Loucy (cell line): ENCODE measurements around the gene CALCR.

Experiments
- H2AFZ ChIP-seq: fragments of 200-600 bp; sonication (generic); 2 replicates; pipeline ENCODE4 v1.6.0; 2016; ENCODE audit warnings: antibody characterized with exemption, mild to moderate bottlenecking, low read length, moderate library complexity
- H3F3A ChIP-seq: fragments of 200-600 bp; 2 replicates; pipeline ENCODE4 v1.6.0; 2016; ENCODE audit warnings: antibody characterized with exemption, low read depth, mild to moderate bottlenecking
- H3K27me3 ChIP-seq: fragments of 200-600 bp; sonication (generic); 2 replicates; pipeline ENCODE4 v1.6.1; 2014; ENCODE audit warnings: low read length, mild to moderate bottlenecking; ENCODE audit not compliant: insufficient read depth, poor library complexity, severe bottlenecking
- H3K36me3 ChIP-seq: fragments of 200-600 bp; sonication (generic); 2 replicates; pipeline ENCODE4 v1.6.1; 2016; ENCODE audit warnings: low read length; ENCODE audit not compliant: insufficient read depth
- H3K4me1 ChIP-seq: fragments of 200-600 bp; sonication (generic); 2 replicates; pipeline ENCODE4 v1.5.1; 2014; ENCODE audit warnings: low read length, mild to moderate bottlenecking; ENCODE audit not compliant: insufficient read depth, poor library complexity, severe bottlenecking
- H3K4me2 ChIP-seq: fragments of 200-600 bp; sonication (generic); 2 replicates; pipeline ENCODE4 v1.6.0; 2014; ENCODE audit warnings: antibody characterized with exemption, low read length, low read depth, mild to moderate bottlenecking; ENCODE audit not compliant: poor library complexity, severe bottlenecking
- H3K4me3 ChIP-seq: fragments of 200-600 bp; sonication (generic); 2 replicates; pipeline ENCODE4 v1.5.1; 2014; ENCODE audit warnings: low read length, mild to moderate bottlenecking, mixed read lengths; ENCODE audit not compliant: poor library complexity, severe bottlenecking
- H3K79me2 ChIP-seq: fragments of 200-600 bp; sonication (generic); 2 replicates; pipeline ENCODE4 v1.6.1; 2014; ENCODE audit warnings: low read length; ENCODE audit not compliant: insufficient read depth
- H3K9ac ChIP-seq: fragments of 200-600 bp; sonication (generic); 2 replicates; pipeline ENCODE4 v1.6.0; 2014; ENCODE audit warnings: mild to moderate bottlenecking, low read depth, low read length, moderate library complexity; ENCODE audit not compliant: poor library complexity, severe bottlenecking
- H3K9me2 ChIP-seq: fragments of 200-600 bp; sonication (generic); replicated peaks from 2 replicates; pipeline ENCODE4 v1.6.1; 2016; ENCODE audit warnings: low read depth, low read length, mixed read lengths
- H3K9me3 ChIP-seq: fragments of 200-600 bp; sonication (generic); 2 replicates; pipeline ENCODE4 v1.6.1; 2014; ENCODE audit warnings: mild to moderate bottlenecking, antibody characterized with exemption, low read length, low read depth; ENCODE audit not compliant: insufficient read depth
- H4K20me1 ChIP-seq: fragments of 200-600 bp; sonication (generic); 2 replicates; pipeline ENCODE4 v1.6.0; 2014; ENCODE audit warnings: antibody characterized with exemption, low read length, mild to moderate bottlenecking; ENCODE audit not compliant: insufficient read depth, poor library complexity, severe bottlenecking
- CTCF ChIP-seq: fragments of 200-600 bp; sonication (generic); conservative IDR thresholded peaks from 2 replicates; pipeline ENCODE4 v1.5.1; 2014; ENCODE audit warnings: mild to moderate bottlenecking, antibody characterized with exemption, low read length
- EZH2phosphoT487 ChIP-seq: fragments of 200-600 bp; IDR thresholded peaks from 2 replicates; pipeline ENCODE4 v1.6.1; 2018; ENCODE audit warnings: antibody characterized with exemption, mild to moderate bottlenecking, moderate library complexity, borderline replicate concordance

Gene CALCR

GRCh38 chr7:93574646-93575554 is at the start of gene CALCR:
CALCR (minus strand) TSS chr7:93574724; CDS start chr7:93486981, 87,743 bp downstream.
- Histone ChIP-seq H3K4me1 (no peaks in the 10 kb centered on the region), H2AFZ (no peak within 1 kb of the TSS), H3K36me3 (no peaks in the 10 kb centered on the region), H3K4me3 (no peak within 1 kb of the TSS), H4K20me1 (no peaks in the 10 kb centered on the region), H3K4me2 (no peak within 1 kb of the TSS), H3K27me3 (no peaks in the 10 kb centered on the region), H3K79me2 (no peaks in the 10 kb centered on the region), H3K9me2 (no peaks in the 10 kb centered on the region), H3K9ac (no peak within 1 kb of the TSS), H3K9me3 (no peaks in the 10 kb centered on the region), H3F3A (no peaks in the 10 kb centered on the region)
- TF ChIP-seq CTCF (no peak), EZH2phosphoT487 (no peak)

DNA sequence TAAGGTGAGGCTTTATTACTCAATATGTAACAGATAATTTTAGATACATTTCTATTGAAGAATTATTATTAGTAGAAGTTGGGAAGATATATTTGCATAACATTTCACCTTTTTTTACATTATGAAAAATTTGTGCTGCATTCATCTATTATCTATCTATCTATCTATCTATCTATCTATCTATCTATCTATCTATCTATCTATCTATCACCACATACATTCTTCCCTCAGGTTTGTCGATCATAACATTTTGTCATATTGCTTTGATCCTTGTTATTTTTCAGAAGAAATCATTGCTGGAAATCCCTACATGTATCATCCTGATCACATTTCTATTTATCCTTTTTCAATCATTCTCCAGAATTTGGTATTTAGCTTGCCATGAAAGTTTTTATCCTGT is 49.3 kb upstream of the CALCR start:
- peaks cover 3% of the 10 kb centered on the region for H3K4me1 ChIP-seq
- no peak overlapping the region for H3K9ac ChIP-seq
- H3F3A ChIP-seq = no peaks in the 10 kb centered on the region
- no peaks in the 10 kb centered on the region for H3K36me3 ChIP-seq
- no peak overlapping the region for H2AFZ ChIP-seq
- no peak overlapping the region for H3K4me3 ChIP-seq
- H3K9me3 ChIP-seq = no peaks in the 10 kb centered on the region
- no peaks in the 10 kb centered on the region for H3K9me2 ChIP-seq
- H4K20me1 ChIP-seq = no peaks in the 10 kb centered on the region
- no peaks in the 10 kb centered on the region for H3K79me2 ChIP-seq
- H3K27me3 ChIP-seq = no peaks in the 10 kb centered on the region
- no peak overlapping the region for H3K4me2 ChIP-seq
- TF ChIP-seq EZH2phosphoT487 (no peak), CTCF (no peak)

DNA sequence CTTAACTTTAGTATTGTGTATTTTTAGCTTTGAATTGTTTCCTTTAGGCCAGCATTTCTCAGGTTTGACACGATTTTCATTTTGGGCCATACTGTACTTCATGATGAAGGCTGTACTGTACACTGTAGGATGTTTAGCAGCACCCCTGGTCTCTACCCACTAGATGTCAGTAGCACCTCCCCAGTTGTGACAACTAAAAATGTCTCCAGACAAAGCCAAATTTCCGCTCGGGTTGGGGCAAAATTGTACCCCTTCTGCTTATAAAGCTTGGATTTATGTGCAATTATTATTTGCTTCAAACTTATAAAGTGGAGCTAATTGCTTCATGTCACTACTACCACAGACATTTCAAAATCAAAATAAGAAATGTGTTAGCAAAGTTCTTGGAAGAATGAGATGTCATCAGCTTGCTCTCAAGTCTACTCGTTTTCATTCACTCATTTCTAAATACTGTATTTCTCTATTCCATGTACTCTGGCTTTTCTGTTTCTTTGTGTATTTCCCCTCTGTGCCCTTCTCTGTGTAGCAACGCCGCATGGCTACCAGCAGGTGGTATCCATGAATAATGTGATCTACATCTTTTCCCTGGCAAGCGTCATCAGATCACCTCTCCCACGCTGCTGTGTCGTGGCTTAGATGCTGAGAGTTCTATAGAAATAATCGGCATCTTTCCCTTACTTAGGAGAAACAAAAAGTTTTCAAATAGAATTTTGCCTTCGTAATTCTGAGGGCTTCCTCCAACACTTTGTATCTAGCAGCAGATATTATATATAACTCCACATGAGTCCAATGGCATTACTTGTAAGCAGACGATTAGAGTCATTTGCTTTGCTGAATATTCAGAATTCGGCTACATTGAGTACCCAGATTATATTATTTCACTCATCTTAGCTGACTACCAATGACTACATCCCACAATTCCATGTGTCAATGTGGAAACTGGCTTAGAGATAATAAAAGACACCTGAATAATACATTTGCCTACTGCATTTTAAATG is 47.8 kb upstream of the CALCR start:
- TF ChIP-seq CTCF (peak; percentile 66), EZH2phosphoT487 (no peak)
- H2AFZ ChIP-seq = peak overlapping the region; percentile 78
- no peaks in the 10 kb centered on the region for H3K27me3 ChIP-seq
- no peak overlapping the region for H3K9ac ChIP-seq
- no peaks in the 10 kb centered on the region for H3K9me3 ChIP-seq
- H3K9me2 ChIP-seq = no peaks in the 10 kb centered on the region
- no peaks in the 10 kb centered on the region for H3K36me3 ChIP-seq
- peak overlapping the region; percentile 49 for H3K4me2 ChIP-seq
- H3K4me1 ChIP-seq = peaks cover 3% of the 10 kb centered on the region
- H3K4me3 ChIP-seq = peak overlapping the region; percentile 51
- H3K79me2 ChIP-seq = no peaks in the 10 kb centered on the region
- H3F3A ChIP-seq = no peaks in the 10 kb centered on the region
- no peaks in the 10 kb centered on the region for H4K20me1 ChIP-seq
